ENCODE data around the gene GALC.

GRCh38 chr14:87995500-87996290 lies 2.7 kb upstream of the GALC start:
- TF ChIP-seq POLR2A (IDR thresholded peaks at IDR 0.05; ENCODE audit: low read length) (peak; percentile 33), GATA1 (IDR thresholded peaks at IDR 0.05; ENCODE audit: low read depth, low read length) (no peak)
